ENCODE measurements around the gene MAPKBP1. TPM values are rescaled to one million over a fixed set of nuclear protein-coding genes. Genes with fewer than 3 reads are reported as not detected.

The MAPKBP1 gene
- total RNA-seq, 1 donor, result 22.8 TPM

GRCh38 chr15:41778521-41778920 is 4.2 kb downstream of the MAPKBP1 start:
- H3K27ac ChIP-seq (ENCODE audit: low read depth, low read length), result no peak overlapping the region
- no peak for TF ChIP-seq CTCF (IDR thresholded peaks at IDR 0.05; ENCODE audit: extremely low read depth, low read depth, low read length)
- peaks cover 78% of the 10 kb centered on the region for H3K79me2 ChIP-seq (ENCODE audit: insufficient read depth, low read length)
- H3K27me3 ChIP-seq (ENCODE audit: insufficient read depth, low read length), result no peaks in the 10 kb centered on the region
- H2AFZ ChIP-seq (ENCODE audit: low read length), result no peak overlapping the region
- peaks cover 43% of the 10 kb centered on the region for H4K20me1 ChIP-seq (ENCODE audit: insufficient read depth, low read length)
- H3K4me1 ChIP-seq (ENCODE audit: insufficient read depth, low read length), result peaks cover 57% of the 10 kb centered on the region
- H3K4me2 ChIP-seq (ENCODE audit: insufficient read depth, low read length), result peak overlapping the region; percentile 96
- peak; percentile 69 for DNase-seq (ENCODE audit: insufficient read length, low spot score, missing footprints)
- H3K9me3 ChIP-seq (ENCODE audit: low read depth, low read length), result no peaks in the 10 kb centered on the region
- no peaks in the 10 kb centered on the region for H3K36me3 ChIP-seq (ENCODE audit: insufficient read depth, low read length)
- no peak overlapping the region for H3K4me3 ChIP-seq (ENCODE audit: insufficient read depth, low read length)

- peaks cover 85% of the 10 kb centered on the region for H3K79me2 ChIP-seq (ENCODE audit: insufficient read depth, low read length)
Observed at GRCh38 chr15:41779662-41780157, 5.4 kb downstream of the MAPKBP1 start.

GRCh38 chr15:41780266-41780665 is 6.0 kb downstream of the MAPKBP1 start:
- TF ChIP-seq CTCF (IDR thresholded peaks at IDR 0.05; ENCODE audit: extremely low read depth, low read depth, low read length), result no peak
- Histone ChIP-seq H3K27ac (ENCODE audit: low read depth, low read length) (peak overlapping the region; percentile 13), H3K4me2 (ENCODE audit: insufficient read depth, low read length) (peak overlapping the region; percentile 37)

More at GRCh38 chr15:41779662-41780157, 5.4 kb downstream of the MAPKBP1 start:
- H3K4me2 ChIP-seq (ENCODE audit: insufficient read depth, low read length), result peak overlapping the region; percentile 37
- peak overlapping the region; percentile 13 for H3K27ac ChIP-seq (ENCODE audit: low read depth, low read length)
- peaks cover 43% of the 10 kb centered on the region for H4K20me1 ChIP-seq (ENCODE audit: insufficient read depth, low read length)
- H3K4me1 ChIP-seq (ENCODE audit: insufficient read depth, low read length), result peaks cover 53% of the 10 kb centered on the region
- no peaks in the 10 kb centered on the region for H3K36me3 ChIP-seq (ENCODE audit: insufficient read depth, low read length)
- no peak overlapping the region for H2AFZ ChIP-seq (ENCODE audit: low read length)
- no peaks in the 10 kb centered on the region for H3K27me3 ChIP-seq (ENCODE audit: insufficient read depth, low read length)
- H3K4me3 ChIP-seq (ENCODE audit: insufficient read depth, low read length), result no peak overlapping the region
- no peak for TF ChIP-seq CTCF (IDR thresholded peaks at IDR 0.05; ENCODE audit: extremely low read depth, low read depth, low read length)
- H3K9me3 ChIP-seq (ENCODE audit: low read depth, low read length), result no peaks in the 10 kb centered on the region
- DNase-seq (ENCODE audit: insufficient read length, low spot score, missing footprints), result no peak

GRCh38 chr15:41780727-41781126 is 6.4 kb downstream of the MAPKBP1 start:
- DNase-seq (ENCODE audit: insufficient read length, low spot score, missing footprints), result no peak
- H3K36me3 ChIP-seq (ENCODE audit: insufficient read depth, low read length), result no peaks in the 10 kb centered on the region
- H3K9me3 ChIP-seq (ENCODE audit: low read depth, low read length), result no peaks in the 10 kb centered on the region
- H3K4me1 ChIP-seq (ENCODE audit: insufficient read depth, low read length), result peaks cover 43% of the 10 kb centered on the region
- no peak for TF ChIP-seq CTCF (IDR thresholded peaks at IDR 0.05; ENCODE audit: extremely low read depth, low read depth, low read length)
- H4K20me1 ChIP-seq (ENCODE audit: insufficient read depth, low read length), result peaks cover 42% of the 10 kb centered on the region
- peaks cover 83% of the 10 kb centered on the region for H3K79me2 ChIP-seq (ENCODE audit: insufficient read depth, low read length)
- H3K27ac ChIP-seq (ENCODE audit: low read depth, low read length), result no peak overlapping the region
- no peak overlapping the region for H3K4me3 ChIP-seq (ENCODE audit: insufficient read depth, low read length)
- no peak overlapping the region for H3K4me2 ChIP-seq (ENCODE audit: insufficient read depth, low read length)
- no peak overlapping the region for H2AFZ ChIP-seq (ENCODE audit: low read length)
- H3K27me3 ChIP-seq (ENCODE audit: insufficient read depth, low read length), result no peaks in the 10 kb centered on the region

More at GRCh38 chr15:41780266-41780665, 6.0 kb downstream of the MAPKBP1 start:
- H3K9me3 ChIP-seq (ENCODE audit: low read depth, low read length), result no peaks in the 10 kb centered on the region
- no peaks in the 10 kb centered on the region for H3K27me3 ChIP-seq (ENCODE audit: insufficient read depth, low read length)
- H2AFZ ChIP-seq (ENCODE audit: low read length), result no peak overlapping the region
- H3K36me3 ChIP-seq (ENCODE audit: insufficient read depth, low read length), result no peaks in the 10 kb centered on the region
- peaks cover 86% of the 10 kb centered on the region for H3K79me2 ChIP-seq (ENCODE audit: insufficient read depth, low read length)
- peaks cover 47% of the 10 kb centered on the region for H4K20me1 ChIP-seq (ENCODE audit: insufficient read depth, low read length)
- peaks cover 48% of the 10 kb centered on the region for H3K4me1 ChIP-seq (ENCODE audit: insufficient read depth, low read length)
- no peak overlapping the region for H3K4me3 ChIP-seq (ENCODE audit: insufficient read depth, low read length)
- DNase-seq (ENCODE audit: insufficient read length, low spot score, missing footprints), result no peak

All from osteoblast (primary cell).